ENCODE data around the gene USP40. TPM values are rescaled to one million over a fixed set of nuclear protein-coding genes. Genes with fewer than 3 reads are reported as not detected.

Gene USP40
- total RNA-seq, 1 donor: 48.8 TPM

DNA sequence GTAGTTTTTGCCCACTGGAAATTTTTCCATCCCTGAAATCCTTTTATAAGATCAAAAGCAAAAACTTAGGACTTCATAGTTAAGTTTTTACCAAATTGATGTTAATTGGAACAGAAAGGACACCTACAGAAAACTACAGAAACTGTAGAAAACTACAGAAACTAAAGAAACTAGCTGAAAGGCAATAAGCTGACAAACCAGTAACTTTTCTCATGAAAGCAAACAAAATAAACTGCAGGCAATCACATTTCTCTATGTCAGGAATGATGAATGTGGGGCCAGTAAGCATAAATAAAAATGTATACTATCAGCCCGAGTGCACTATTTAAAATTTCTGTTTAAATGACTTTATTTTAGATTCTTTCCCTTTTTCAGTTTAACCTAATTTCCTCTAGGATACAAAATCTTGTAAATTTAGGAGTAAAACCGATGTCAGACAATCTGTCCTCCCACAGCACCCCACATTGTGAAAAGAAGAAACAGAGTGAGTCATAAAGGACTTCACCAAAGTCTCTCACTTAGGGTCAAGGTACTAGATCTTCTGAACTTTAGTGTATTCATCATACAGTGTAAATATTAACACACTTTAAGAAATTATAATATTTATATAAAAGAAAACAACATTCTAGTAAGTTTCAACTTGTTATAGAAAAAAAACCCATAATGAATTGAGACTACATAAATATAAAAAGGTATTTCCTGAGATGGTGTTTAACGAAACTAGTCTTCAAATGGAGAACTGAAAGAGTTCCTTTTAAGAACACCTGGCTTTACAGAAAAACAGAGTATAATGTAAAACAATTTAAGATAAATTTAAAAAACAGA is 46.6 kb downstream of the USP40 start:
- TF ChIP-seq, protein P1, sequence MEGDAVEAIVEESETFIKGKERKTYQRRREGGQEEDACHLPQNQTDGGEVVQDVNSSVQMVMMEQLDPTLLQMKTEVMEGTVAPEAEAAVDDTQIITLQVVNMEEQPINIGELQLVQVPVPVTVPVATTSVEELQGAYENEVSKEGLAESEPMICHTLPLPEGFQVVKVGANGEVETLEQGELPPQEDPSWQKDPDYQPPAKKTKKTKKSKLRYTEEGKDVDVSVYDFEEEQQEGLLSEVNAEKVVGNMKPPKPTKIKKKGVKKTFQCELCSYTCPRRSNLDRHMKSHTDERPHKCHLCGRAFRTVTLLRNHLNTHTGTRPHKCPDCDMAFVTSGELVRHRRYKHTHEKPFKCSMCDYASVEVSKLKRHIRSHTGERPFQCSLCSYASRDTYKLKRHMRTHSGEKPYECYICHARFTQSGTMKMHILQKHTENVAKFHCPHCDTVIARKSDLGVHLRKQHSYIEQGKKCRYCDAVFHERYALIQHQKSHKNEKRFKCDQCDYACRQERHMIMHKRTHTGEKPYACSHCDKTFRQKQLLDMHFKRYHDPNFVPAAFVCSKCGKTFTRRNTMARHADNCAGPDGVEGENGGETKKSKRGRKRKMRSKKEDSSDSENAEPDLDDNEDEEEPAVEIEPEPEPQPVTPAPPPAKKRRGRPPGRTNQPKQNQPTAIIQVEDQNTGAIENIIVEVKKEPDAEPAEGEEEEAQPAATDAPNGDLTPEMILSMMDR (IDR thresholded peaks at IDR 0.05; ENCODE audit: insufficient read depth, low read depth, low read length): no peak
- H3K4me3 ChIP-seq (ENCODE audit: low read depth, low read length): no peak overlapping the region
- DNase-seq (ENCODE audit: low read depth): peak; percentile 23

DNA sequence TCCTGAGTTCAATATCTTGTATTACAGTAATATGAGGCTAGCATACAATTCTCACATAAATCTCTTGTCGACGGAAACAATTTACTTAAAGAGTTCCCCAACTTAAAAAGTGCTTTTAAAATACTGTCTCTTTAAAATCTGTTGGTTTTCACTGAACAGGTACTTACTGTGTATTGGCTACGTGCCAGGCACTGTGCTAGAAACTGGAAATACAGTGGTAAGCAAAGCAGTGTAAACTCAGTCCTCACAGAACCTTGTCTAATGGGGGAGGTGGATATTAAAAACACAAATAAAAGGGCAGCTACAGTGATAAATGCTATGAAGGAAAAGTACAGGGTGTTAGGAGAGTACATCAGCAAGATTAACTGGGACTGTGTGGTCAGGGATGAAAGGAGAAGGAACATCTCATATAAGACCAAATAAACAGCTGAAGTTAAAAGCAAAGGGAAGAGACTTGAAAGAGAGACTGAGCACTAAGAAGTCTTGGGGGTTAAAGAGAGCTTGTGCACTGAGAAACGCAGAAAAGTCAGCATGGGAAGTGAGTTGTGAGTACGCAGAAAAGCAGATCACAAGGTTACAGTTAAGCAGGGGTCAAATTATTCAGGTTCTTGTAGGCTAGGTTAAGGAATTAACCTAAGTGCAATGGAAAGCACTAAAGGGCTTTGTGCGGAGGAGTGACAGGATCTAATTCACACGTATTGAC is 52.5 kb downstream of the USP40 start:
- peak; percentile 5 for DNase-seq (ENCODE audit: low read depth)
- TF ChIP-seq, protein P1 (IDR thresholded peaks at IDR 0.05; ENCODE audit: insufficient read depth, low read depth, low read length): no peak
- H3K4me3 ChIP-seq (ENCODE audit: low read depth, low read length): no peak overlapping the region

DNA sequence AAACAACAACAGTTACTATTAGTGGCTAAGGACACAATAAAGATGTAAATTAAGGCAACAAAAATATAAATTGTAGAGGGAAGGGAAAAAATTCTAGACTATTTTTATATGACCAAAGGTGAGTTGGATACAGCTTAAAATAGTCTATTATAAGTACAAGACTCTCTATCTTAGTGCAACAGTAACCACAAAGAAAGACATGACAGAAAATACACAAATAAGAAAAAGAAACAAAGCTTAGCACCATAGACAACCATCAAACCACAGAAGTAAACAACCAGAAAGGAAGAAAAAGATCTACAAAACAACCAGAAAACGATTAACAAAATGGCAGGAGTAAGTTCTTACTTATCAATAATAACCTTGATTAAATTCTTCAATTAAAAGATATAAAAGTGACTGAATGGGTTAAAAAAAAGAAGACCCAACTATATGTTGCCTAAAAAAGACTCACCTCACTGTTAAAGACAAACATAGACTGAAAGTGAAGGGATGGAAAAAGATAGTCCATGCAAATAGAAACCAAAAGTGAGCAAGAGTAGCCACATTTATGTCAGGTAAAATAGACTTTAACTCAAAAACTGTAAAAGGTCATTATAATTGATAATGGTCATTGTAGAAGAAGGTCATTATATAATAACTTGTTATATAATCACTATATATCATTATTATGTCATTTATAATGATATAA is 62.5 kb downstream of the USP40 start:
- TF ChIP-seq, protein P1 (IDR thresholded peaks at IDR 0.05; ENCODE audit: insufficient read depth, low read depth, low read length): no peak
- no peak for DNase-seq (ENCODE audit: low read depth)
- H3K4me3 ChIP-seq (ENCODE audit: low read depth, low read length): no peak overlapping the region

DNA sequence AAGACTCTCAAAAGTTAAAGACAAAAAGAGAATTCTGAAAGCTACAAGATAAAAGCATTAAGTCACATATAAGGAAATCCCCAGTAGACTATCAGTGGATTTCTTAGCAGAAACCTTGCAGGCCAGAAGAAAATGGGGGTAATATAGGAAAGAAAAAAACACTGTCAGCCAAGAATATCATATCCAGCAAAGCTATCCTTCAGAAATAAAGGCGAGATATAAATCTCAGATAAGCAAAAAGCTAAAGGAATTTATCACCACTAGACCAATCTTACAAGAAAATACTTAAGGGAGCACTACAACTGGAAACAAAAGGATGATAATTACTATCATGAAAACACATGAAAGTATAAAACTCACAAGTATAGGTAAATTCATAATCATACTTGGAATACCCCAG is 63.1 kb downstream of the USP40 start:
- DNase-seq (ENCODE audit: low read depth): no peak

DNA sequence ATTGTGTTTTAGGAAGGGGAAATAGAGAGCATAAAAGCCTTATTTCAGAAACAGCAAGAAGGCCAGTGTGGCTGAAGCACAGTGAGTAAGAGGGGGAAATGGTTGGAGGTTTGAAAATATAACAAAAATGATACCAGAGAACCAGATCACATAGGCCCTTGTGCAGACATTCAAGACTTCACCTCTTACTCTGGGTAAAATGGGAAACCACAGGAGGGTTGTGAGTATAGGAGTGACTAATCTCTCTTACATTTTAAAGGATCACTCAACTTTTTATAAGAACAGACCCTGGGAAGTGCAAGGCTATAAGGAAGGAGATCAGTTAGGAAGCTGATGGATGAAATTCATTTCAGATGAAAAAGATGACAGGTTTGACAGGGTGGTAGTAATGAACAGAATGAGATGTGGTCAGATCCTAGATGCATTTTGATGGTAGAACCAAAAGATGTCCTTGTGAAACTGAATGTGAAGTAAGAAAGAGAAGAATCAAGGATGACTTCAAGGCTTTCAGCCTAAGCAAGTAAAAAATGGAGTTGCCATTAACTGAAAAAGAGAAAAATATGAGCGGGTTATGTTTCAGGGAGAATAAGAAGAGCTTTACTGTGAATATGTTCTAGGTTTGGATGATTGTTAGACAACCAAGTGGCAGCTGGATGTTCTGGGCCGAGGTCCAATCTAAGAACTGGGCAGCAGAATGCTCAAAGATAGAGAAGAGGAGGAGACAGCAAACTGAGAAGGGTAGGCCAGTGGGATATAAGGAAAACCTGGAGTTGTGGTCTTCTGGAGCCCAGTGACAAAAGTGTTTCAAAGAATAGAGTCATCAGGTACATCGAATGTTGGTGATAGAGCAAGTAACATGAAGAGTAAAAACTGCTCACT is 65.1 kb downstream of the USP40 start:
- H3K4me3 ChIP-seq (ENCODE audit: low read depth, low read length): no peak overlapping the region
- TF ChIP-seq, protein P1 (IDR thresholded peaks at IDR 0.05; ENCODE audit: insufficient read depth, low read depth, low read length): no peak
- no peak for DNase-seq (ENCODE audit: low read depth)

More for the DNA sequence above, 63.1 kb downstream of the USP40 start:
- no peak overlapping the region for H3K4me3 ChIP-seq (ENCODE audit: low read depth, low read length)
- TF ChIP-seq, protein P1 (IDR thresholded peaks at IDR 0.05; ENCODE audit: insufficient read depth, low read depth, low read length): no peak

DNA sequence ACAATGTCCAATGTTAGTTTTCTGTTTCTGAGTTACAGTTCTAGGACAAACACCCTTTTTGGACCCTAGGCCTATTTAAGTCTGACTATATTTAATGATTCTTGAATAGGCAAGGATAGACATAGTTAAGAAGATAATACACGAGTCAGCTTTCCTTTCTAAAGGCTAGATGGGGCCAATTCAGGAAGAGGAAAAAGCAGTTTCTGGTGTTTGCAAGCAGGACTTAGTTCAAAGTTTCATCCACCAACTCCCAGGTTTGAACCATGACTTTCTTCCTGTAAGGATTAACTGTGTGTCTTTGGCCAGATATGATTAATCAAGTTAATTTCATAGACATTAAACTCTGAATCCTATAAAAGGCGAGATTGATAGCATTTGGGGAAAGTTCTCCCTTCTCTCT is 66.7 kb downstream of the USP40 start:
- TF ChIP-seq, protein P1 (IDR thresholded peaks at IDR 0.05; ENCODE audit: insufficient read depth, low read depth, low read length): no peak
- no peak overlapping the region for H3K4me3 ChIP-seq (ENCODE audit: low read depth, low read length)
- no peak for DNase-seq (ENCODE audit: low read depth)
